Effector CD4-positive, alpha-beta T cell (primary cell): ENCODE measurements around the gene RFX3.
"Not testable (repeated sequence)": the region's sequence is repeated elsewhere in the genome, so short reads cannot be mapped to it uniquely, and the experiment has no call there.

Source experiments
- DNase-seq: peaks from one replicate; pipeline ENCODE4 v3.0.0-alpha.2; 2020

Gene RFX3

GRCh38 chr9:3342159-3342777 is 183.5 kb downstream of the RFX3 start:
- DNase-seq: no peak

- DNase-seq: no peak
Measured at GRCh38 chr9:3337515-3338225, 188.1 kb downstream of the RFX3 start.

- no peak for DNase-seq
Measured at GRCh38 chr9:3336951-3337350, 188.8 kb downstream of the RFX3 start.

- DNase-seq: no peak
Measured at GRCh38 chr9:3332802-3333201, 193.0 kb downstream of the RFX3 start.

GRCh38 chr9:3331801-3332200 is 194.0 kb downstream of the RFX3 start:
- no peak for DNase-seq

- DNase-seq: no peak
Measured at GRCh38 chr9:3330792-3331420, 194.9 kb downstream of the RFX3 start.

GRCh38 chr9:3329361-3329760 is 196.4 kb downstream of the RFX3 start:
- DNase-seq: no peak

GRCh38 chr9:3323714-3324113 is 202.1 kb downstream of the RFX3 start:
- no peak for DNase-seq

- no peak for DNase-seq
Measured at GRCh38 chr9:3321186-3321585, 204.6 kb downstream of the RFX3 start.

- DNase-seq: not testable (repeated sequence)
Measured at GRCh38 chr9:3312595-3312994, 213.2 kb downstream of the RFX3 start.

- no peak for DNase-seq
Measured at GRCh38 chr9:3308609-3309008, 217.2 kb downstream of the RFX3 start.

- not testable (repeated sequence) for DNase-seq
Measured at GRCh38 chr9:3304388-3304787, 221.4 kb downstream of the RFX3 start.

- DNase-seq: no peak
Measured at GRCh38 chr9:3299872-3300271, 225.9 kb downstream of the RFX3 start.

- DNase-seq: no peak
Measured at GRCh38 chr9:3296536-3296935, 229.3 kb downstream of the RFX3 start.

GRCh38 chr9:3292311-3292710 is 233.5 kb downstream of the RFX3 start:
- DNase-seq: no peak

GRCh38 chr9:3290231-3290840 is 235.5 kb downstream of the RFX3 start:
- DNase-seq: no peak

GRCh38 chr9:3288686-3289085 is 237.1 kb downstream of the RFX3 start:
- no peak for DNase-seq

- no peak for DNase-seq
Measured at GRCh38 chr9:3285365-3286161, 240.2 kb downstream of the RFX3 start.

GRCh38 chr9:3282365-3282764 is 243.4 kb downstream of the RFX3 start:
- DNase-seq: no peak

GRCh38 chr9:3281399-3281798 is 244.4 kb downstream of the RFX3 start:
- DNase-seq: no peak

- no peak for DNase-seq
Measured at GRCh38 chr9:3277200-3277599, 248.6 kb downstream of the RFX3 start.

GRCh38 chr9:3271581-3271980 is 254.2 kb downstream of the RFX3 start:
- DNase-seq: no peak

GRCh38 chr9:3271157-3271556 is 254.6 kb downstream of the RFX3 start:
- no peak for DNase-seq
